Measurements from ENCODE around the gene TFDP3.

Gene TFDP3

GRCh38 chrX:133246921-133247320, 28.8 kb upstream of the TFDP3 start:
- Histone ChIP-seq H3K4me1 (ENCODE audit: control insufficient read depth in 2 of 2, insufficient read depth in 2 of 2, low read length in 2 of 2) (no peaks in the 10 kb centered on the region), H3K9me3 (ENCODE audit: control insufficient read depth in 2 of 2, low read length in 2 of 2) (peaks cover 3% of the 10 kb centered on the region in 2 donors), H3K9ac (ENCODE audit: low read depth in 1 of 2, low read length in 2 of 2) (no peak overlapping the region), H3K36me3 (ENCODE audit: control insufficient read depth in 2 of 2, insufficient read depth in 2 of 2, low read length in 2 of 2) (no peaks in the 10 kb centered on the region), H3K27ac (ENCODE audit: low read depth in 2 of 2, low read length in 2 of 2) (no peak overlapping the region), H3K4me3 (ENCODE audit: low read length in 2 of 2) (no peak overlapping the region), H3K27me3 (ENCODE audit: control insufficient read depth in 2 of 2, insufficient read depth in 2 of 2, low read length in 2 of 2) (peaks cover 0 to 2% of the 10 kb centered on the region in 2 donors)

- Histone ChIP-seq H3K36me3 (ENCODE audit: control insufficient read depth in 2 of 2, insufficient read depth in 2 of 2, low read length in 2 of 2) (no peaks in the 10 kb centered on the region), H3K27me3 (ENCODE audit: control insufficient read depth in 2 of 2, insufficient read depth in 2 of 2, low read length in 2 of 2) (peaks cover 3 to 9% of the 10 kb centered on the region in 2 donors), H3K27ac (ENCODE audit: low read depth in 2 of 2, low read length in 2 of 2) (no peak overlapping the region), H3K9me3 (ENCODE audit: control insufficient read depth in 2 of 2, low read length in 2 of 2) (no peaks in the 10 kb centered on the region), H3K9ac (ENCODE audit: low read depth in 1 of 2, low read length in 2 of 2) (no peak overlapping the region), H3K4me1 (ENCODE audit: control insufficient read depth in 2 of 2, insufficient read depth in 2 of 2, low read length in 2 of 2) (no peaks in the 10 kb centered on the region), H3K4me3 (ENCODE audit: low read length in 2 of 2) (no peak overlapping the region)
Measured at GRCh38 chrX:133235830-133236229, 17.7 kb upstream of the TFDP3 start.

- H3K27me3 ChIP-seq (ENCODE audit: control insufficient read depth in 2 of 2, insufficient read depth in 2 of 2, low read length in 2 of 2) = peaks cover 3% of the 10 kb centered on the region in 2 donors
- H3K36me3 ChIP-seq (ENCODE audit: control insufficient read depth in 2 of 2, insufficient read depth in 2 of 2, low read length in 2 of 2) = no peaks in the 10 kb centered on the region
- no peaks in the 10 kb centered on the region for H3K9me3 ChIP-seq (ENCODE audit: control insufficient read depth in 2 of 2, low read length in 2 of 2)
- H3K27ac ChIP-seq (ENCODE audit: low read depth in 2 of 2, low read length in 2 of 2) = no peak overlapping the region
- H3K9ac ChIP-seq (ENCODE audit: low read depth in 1 of 2, low read length in 2 of 2) = no peak overlapping the region
- no peaks in the 10 kb centered on the region for H3K4me1 ChIP-seq (ENCODE audit: control insufficient read depth in 2 of 2, insufficient read depth in 2 of 2, low read length in 2 of 2)
- no peak overlapping the region for H3K4me3 ChIP-seq (ENCODE audit: low read length in 2 of 2)
Measured at GRCh38 chrX:133232331-133232730, 14.2 kb upstream of the TFDP3 start.

GRCh38 chrX:133229361-133229760, 11.2 kb upstream of the TFDP3 start:
- H3K36me3 ChIP-seq (ENCODE audit: control insufficient read depth in 2 of 2, insufficient read depth in 2 of 2, low read length in 2 of 2) = no peaks in the 10 kb centered on the region
- H3K9ac ChIP-seq (ENCODE audit: low read depth in 1 of 2, low read length in 2 of 2) = no peak overlapping the region
- H3K4me3 ChIP-seq (ENCODE audit: low read length in 2 of 2) = no peak overlapping the region
- H3K9me3 ChIP-seq (ENCODE audit: control insufficient read depth in 2 of 2, low read length in 2 of 2) = no peaks in the 10 kb centered on the region
- H3K27me3 ChIP-seq (ENCODE audit: control insufficient read depth in 2 of 2, insufficient read depth in 2 of 2, low read length in 2 of 2) = peaks cover 3% of the 10 kb centered on the region in 2 donors
- H3K4me1 ChIP-seq (ENCODE audit: control insufficient read depth in 2 of 2, insufficient read depth in 2 of 2, low read length in 2 of 2) = no peaks in the 10 kb centered on the region
- H3K27ac ChIP-seq (ENCODE audit: low read depth in 2 of 2, low read length in 2 of 2) = no peak overlapping the region

GRCh38 chrX:133215747-133216146, 2.4 kb downstream of the TFDP3 start:
- H3K9me3 ChIP-seq (ENCODE audit: control insufficient read depth in 2 of 2, low read length in 2 of 2) = no peaks in the 10 kb centered on the region
- no peak overlapping the region for H3K27ac ChIP-seq (ENCODE audit: low read depth in 2 of 2, low read length in 2 of 2)
- H3K4me3 ChIP-seq (ENCODE audit: low read length in 2 of 2) = no peak overlapping the region
- H3K4me1 ChIP-seq (ENCODE audit: control insufficient read depth in 2 of 2, insufficient read depth in 2 of 2, low read length in 2 of 2) = no peaks in the 10 kb centered on the region
- H3K9ac ChIP-seq (ENCODE audit: low read depth in 1 of 2, low read length in 2 of 2) = no peak overlapping the region
- H3K27me3 ChIP-seq (ENCODE audit: control insufficient read depth in 2 of 2, insufficient read depth in 2 of 2, low read length in 2 of 2) = no peaks in the 10 kb centered on the region
- H3K36me3 ChIP-seq (ENCODE audit: control insufficient read depth in 2 of 2, insufficient read depth in 2 of 2, low read length in 2 of 2) = no peaks in the 10 kb centered on the region

GRCh38 chrX:133215017-133215416, 3.1 kb downstream of the TFDP3 start:
- H3K9ac ChIP-seq (ENCODE audit: low read depth in 1 of 2, low read length in 2 of 2) = no peak overlapping the region
- H3K36me3 ChIP-seq (ENCODE audit: control insufficient read depth in 2 of 2, insufficient read depth in 2 of 2, low read length in 2 of 2) = no peaks in the 10 kb centered on the region
- H3K27ac ChIP-seq (ENCODE audit: low read depth in 2 of 2, low read length in 2 of 2) = no peak overlapping the region
- no peaks in the 10 kb centered on the region for H3K27me3 ChIP-seq (ENCODE audit: control insufficient read depth in 2 of 2, insufficient read depth in 2 of 2, low read length in 2 of 2)
- no peaks in the 10 kb centered on the region for H3K4me1 ChIP-seq (ENCODE audit: control insufficient read depth in 2 of 2, insufficient read depth in 2 of 2, low read length in 2 of 2)
- no peaks in the 10 kb centered on the region for H3K9me3 ChIP-seq (ENCODE audit: control insufficient read depth in 2 of 2, low read length in 2 of 2)
- no peak overlapping the region for H3K4me3 ChIP-seq (ENCODE audit: low read length in 2 of 2)

- no peaks in the 10 kb centered on the region for H3K36me3 ChIP-seq (ENCODE audit: control insufficient read depth in 2 of 2, insufficient read depth in 2 of 2, low read length in 2 of 2)
- H3K9me3 ChIP-seq (ENCODE audit: control insufficient read depth in 2 of 2, low read length in 2 of 2) = no peaks in the 10 kb centered on the region
- H3K9ac ChIP-seq (ENCODE audit: low read depth in 1 of 2, low read length in 2 of 2) = no peak overlapping the region
- no peaks in the 10 kb centered on the region for H3K4me1 ChIP-seq (ENCODE audit: control insufficient read depth in 2 of 2, insufficient read depth in 2 of 2, low read length in 2 of 2)
- H3K27ac ChIP-seq (ENCODE audit: low read depth in 2 of 2, low read length in 2 of 2) = no peak overlapping the region
- H3K27me3 ChIP-seq (ENCODE audit: control insufficient read depth in 2 of 2, insufficient read depth in 2 of 2, low read length in 2 of 2) = no peaks in the 10 kb centered on the region
- no peak overlapping the region for H3K4me3 ChIP-seq (ENCODE audit: low read length in 2 of 2)
Measured at GRCh38 chrX:133214301-133214700, 3.9 kb downstream of the TFDP3 start.

- no peak overlapping the region for H3K4me3 ChIP-seq (ENCODE audit: low read length in 2 of 2)
- H3K36me3 ChIP-seq (ENCODE audit: control insufficient read depth in 2 of 2, insufficient read depth in 2 of 2, low read length in 2 of 2) = no peaks in the 10 kb centered on the region
- no peaks in the 10 kb centered on the region for H3K9me3 ChIP-seq (ENCODE audit: control insufficient read depth in 2 of 2, low read length in 2 of 2)
- no peak overlapping the region for H3K27ac ChIP-seq (ENCODE audit: low read depth in 2 of 2, low read length in 2 of 2)
- no peaks in the 10 kb centered on the region for H3K27me3 ChIP-seq (ENCODE audit: control insufficient read depth in 2 of 2, insufficient read depth in 2 of 2, low read length in 2 of 2)
- H3K4me1 ChIP-seq (ENCODE audit: control insufficient read depth in 2 of 2, insufficient read depth in 2 of 2, low read length in 2 of 2) = no peaks in the 10 kb centered on the region
- H3K9ac ChIP-seq (ENCODE audit: low read depth in 1 of 2, low read length in 2 of 2) = no peak overlapping the region
Measured at GRCh38 chrX:133213117-133213516, 5.0 kb downstream of the TFDP3 start.

- Histone ChIP-seq H3K9ac (ENCODE audit: low read depth in 1 of 2, low read length in 2 of 2) (no peak overlapping the region), H3K27me3 (ENCODE audit: control insufficient read depth in 2 of 2, insufficient read depth in 2 of 2, low read length in 2 of 2) (peaks cover 0 to 4% of the 10 kb centered on the region in 2 donors), H3K4me3 (ENCODE audit: low read length in 2 of 2) (no peak overlapping the region), H3K9me3 (ENCODE audit: control insufficient read depth in 2 of 2, low read length in 2 of 2) (no peaks in the 10 kb centered on the region), H3K4me1 (ENCODE audit: control insufficient read depth in 2 of 2, insufficient read depth in 2 of 2, low read length in 2 of 2) (no peaks in the 10 kb centered on the region), H3K36me3 (ENCODE audit: control insufficient read depth in 2 of 2, insufficient read depth in 2 of 2, low read length in 2 of 2) (no peaks in the 10 kb centered on the region), H3K27ac (ENCODE audit: low read depth in 2 of 2, low read length in 2 of 2) (no peak overlapping the region)
Measured at GRCh38 chrX:133207751-133208150, 10.4 kb downstream of the TFDP3 start.

GRCh38 chrX:133191739-133192039, 26.5 kb downstream of the TFDP3 start:
- Histone ChIP-seq H3K27ac (ENCODE audit: low read depth in 2 of 2, low read length in 2 of 2) (no peak overlapping the region), H3K4me3 (ENCODE audit: low read length in 2 of 2) (no peak overlapping the region), H3K27me3 (ENCODE audit: control insufficient read depth in 2 of 2, insufficient read depth in 2 of 2, low read length in 2 of 2) (peaks cover 5 to 6% of the 10 kb centered on the region in 2 donors), H3K9ac (ENCODE audit: low read depth in 1 of 2, low read length in 2 of 2) (no peak overlapping the region), H3K9me3 (ENCODE audit: control insufficient read depth in 2 of 2, low read length in 2 of 2) (no peaks in the 10 kb centered on the region), H3K4me1 (ENCODE audit: control insufficient read depth in 2 of 2, insufficient read depth in 2 of 2, low read length in 2 of 2) (no peaks in the 10 kb centered on the region), H3K36me3 (ENCODE audit: control insufficient read depth in 2 of 2, insufficient read depth in 2 of 2, low read length in 2 of 2) (no peaks in the 10 kb centered on the region)
